Measurements from ENCODE around the gene PLEKHD1.

Gene PLEKHD1

GRCh38 chr14:69573205-69573830 lies 88.8 kb downstream of the PLEKHD1 start:
- TF ChIP-seq CTCF (IDR thresholded peaks at IDR 0.05): no peak

DNA sequence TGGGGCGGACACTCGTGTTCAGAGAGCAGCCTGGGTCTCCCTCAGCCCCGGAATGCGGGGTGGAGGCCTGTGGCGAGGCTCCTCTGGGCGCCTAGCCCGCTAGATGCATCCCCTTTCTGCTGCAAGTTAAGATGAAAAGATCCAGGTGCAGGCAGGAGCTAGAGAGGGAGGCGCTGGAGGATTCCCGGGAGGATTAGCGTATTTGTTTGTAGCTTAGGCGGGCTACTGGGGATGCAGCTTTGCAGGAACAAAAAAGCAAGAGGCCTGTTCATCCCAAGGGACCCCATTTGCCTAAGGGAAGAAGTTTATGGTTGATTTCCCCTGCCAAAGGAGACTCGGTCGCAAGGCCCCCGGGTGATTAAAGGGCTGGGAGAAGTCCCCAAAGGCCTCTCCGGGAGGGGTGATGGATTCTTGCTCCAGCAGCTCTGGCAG lies 89.3 kb downstream of the PLEKHD1 start:
- no peak for TF ChIP-seq CTCF (IDR thresholded peaks at IDR 0.05)

- peak; percentile 95 for TF ChIP-seq CTCF (IDR thresholded peaks at IDR 0.05)
Observed at GRCh38 chr14:69574263-69574953, 89.9 kb downstream of the PLEKHD1 start, which contains the start of gene CCDC177. Gene CCDC177, minus strand, starts transcription at chr14:69574871. Its CDS starts 1,249 bp downstream, at chr14:69573622.

- TF ChIP-seq CTCF (IDR thresholded peaks at IDR 0.05): peak; percentile 31; the same call in 1 of the 2 replicates
Observed at GRCh38 chr14:69574954-69575295, 90.4 kb downstream of the PLEKHD1 start.

- no peak for TF ChIP-seq CTCF (IDR thresholded peaks at IDR 0.05)
Observed at GRCh38 chr14:69579476-69579875, 94.9 kb downstream of the PLEKHD1 start.

- peak; percentile 30; the same call in 1 of the 2 replicates for TF ChIP-seq CTCF (IDR thresholded peaks at IDR 0.05)
Observed at GRCh38 chr14:69580009-69580577, 95.6 kb downstream of the PLEKHD1 start.

All from LNCAP (cell line).